ENCODE measurements around the gene RALGAPA2. TPM values are rescaled to one million over a fixed set of nuclear protein-coding genes. Genes with fewer than 3 reads are reported as not detected.

The RALGAPA2 gene
- total and polyA plus RNA-seq, 2 of the 13 experiments (the other 11 are each of a cell fraction or from before 2014, with no cell fraction given) = 13.8 to 17.7 TPM

- TF ChIP-seq ZNF609 (CRISPR knock-in tag; IDR thresholded peaks at IDR 0.05; ENCODE audit: borderline replicate concordance) (no peak; the same call in 1 of the 2 replicates), JUND (CRISPR knock-in tag; IDR thresholded peaks at IDR 0.05) (peak; percentile 35; the same call in 1 of the 2 replicates), MTA1 (CRISPR knock-in tag; IDR thresholded peaks at IDR 0.05; ENCODE audit: borderline replicate concordance) (no peak; the same call in 1 of the 2 replicates), ZNF678 (CRISPR knock-in tag; IDR thresholded peaks at IDR 0.05) (no peak), PPARG (CRISPR knock-in tag; conservative IDR thresholded peaks at IDR 0.05) (peak; percentile 88), FOXK1 (CRISPR knock-in tag; IDR thresholded peaks at IDR 0.05; ENCODE audit: borderline replicate concordance, low read depth) (peak; percentile 44; the same call in 1 of the 2 replicates), GRHL1 (CRISPR knock-in tag; conservative IDR thresholded peaks at IDR 0.05) (no peak), ATF6 (CRISPR knock-in tag; conservative IDR thresholded peaks at IDR 0.05) (0 out of 2 replicates have a peak, but pooled peaks have one; percentile 14), ETV5 (CRISPR knock-in tag; IDR thresholded peaks at IDR 0.05; ENCODE audit: borderline replicate concordance) (peak; percentile 62; the same call in 1 of the 2 replicates), NFIC (IDR thresholded peaks at IDR 0.05; ENCODE audit: low read length) (no peak), ZMAT3 (CRISPR knock-in tag; conservative IDR thresholded peaks at IDR 0.05) (peak; percentile 73), MYPOP (CRISPR knock-in tag; IDR thresholded peaks at IDR 0.05) (no peak), FOXA3 (CRISPR knock-in tag; IDR thresholded peaks at IDR 0.05) (peak; percentile 90), MZF1 (CRISPR knock-in tag; IDR thresholded peaks at IDR 0.05; ENCODE audit: borderline replicate concordance) (0 out of 2 replicates have a peak, but pooled peaks have one; percentile 52), ERF (CRISPR knock-in tag; IDR thresholded peaks at IDR 0.05) (0 out of 2 replicates have a peak, but pooled peaks have one; percentile 18), KDM1A (CRISPR knock-in tag; IDR thresholded peaks at IDR 0.05) (peak; percentile 35; the same call in 1 of the 2 replicates), ZBTB46 (CRISPR knock-in tag; IDR thresholded peaks at IDR 0.05; ENCODE audit: borderline replicate concordance) (0 out of 2 replicates have a peak, but pooled peaks have one; percentile 20)
Measured at GRCh38 chr20:20548527-20549266, 163.7 kb downstream of the RALGAPA2 start (continued).

Measured in HepG2 (cell line).